ENCODE results near the gene TLNRD1.

TLNRD1 gene

DNA sequence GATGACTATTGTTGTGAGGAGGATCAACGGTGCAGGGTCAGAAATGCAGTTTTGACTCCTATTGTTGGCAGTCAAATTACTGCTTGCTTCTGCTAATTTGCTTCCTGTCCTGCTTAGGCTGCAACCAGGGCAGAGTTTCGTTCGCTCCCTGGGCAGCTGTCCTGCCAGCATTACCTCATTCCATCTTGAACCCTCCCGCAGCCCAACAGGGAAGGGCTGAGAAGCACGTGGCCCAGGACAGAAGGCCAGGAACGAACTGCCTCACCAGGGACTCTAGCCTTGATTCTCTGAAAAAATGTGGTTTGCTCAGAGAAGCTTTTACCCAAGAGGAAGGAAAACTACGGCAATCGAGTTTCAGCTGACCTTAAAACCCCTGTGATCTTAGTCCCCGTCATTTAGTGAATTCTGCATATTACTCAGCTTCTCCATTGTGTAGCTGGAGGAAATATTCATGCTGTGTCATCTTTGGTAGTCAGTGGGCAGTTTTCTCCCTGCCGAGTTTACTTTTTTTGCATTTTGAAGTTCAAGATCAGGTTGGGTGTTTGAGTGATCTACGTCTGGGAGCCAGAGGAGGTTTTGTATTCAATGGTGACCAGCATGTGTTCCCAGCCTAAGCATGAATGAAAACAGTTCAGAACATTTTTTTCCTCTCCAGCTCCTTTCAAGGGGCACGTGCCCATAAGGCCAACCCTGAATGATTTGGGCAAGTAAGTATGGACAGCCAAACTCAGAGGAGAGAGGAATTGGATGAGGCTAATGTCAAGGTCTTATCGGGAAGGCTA lies 23.0 kb downstream of the TLNRD1 start:
- no peak overlapping the region for H3K27ac ChIP-seq
- TF ChIP-seq, protein P1, sequence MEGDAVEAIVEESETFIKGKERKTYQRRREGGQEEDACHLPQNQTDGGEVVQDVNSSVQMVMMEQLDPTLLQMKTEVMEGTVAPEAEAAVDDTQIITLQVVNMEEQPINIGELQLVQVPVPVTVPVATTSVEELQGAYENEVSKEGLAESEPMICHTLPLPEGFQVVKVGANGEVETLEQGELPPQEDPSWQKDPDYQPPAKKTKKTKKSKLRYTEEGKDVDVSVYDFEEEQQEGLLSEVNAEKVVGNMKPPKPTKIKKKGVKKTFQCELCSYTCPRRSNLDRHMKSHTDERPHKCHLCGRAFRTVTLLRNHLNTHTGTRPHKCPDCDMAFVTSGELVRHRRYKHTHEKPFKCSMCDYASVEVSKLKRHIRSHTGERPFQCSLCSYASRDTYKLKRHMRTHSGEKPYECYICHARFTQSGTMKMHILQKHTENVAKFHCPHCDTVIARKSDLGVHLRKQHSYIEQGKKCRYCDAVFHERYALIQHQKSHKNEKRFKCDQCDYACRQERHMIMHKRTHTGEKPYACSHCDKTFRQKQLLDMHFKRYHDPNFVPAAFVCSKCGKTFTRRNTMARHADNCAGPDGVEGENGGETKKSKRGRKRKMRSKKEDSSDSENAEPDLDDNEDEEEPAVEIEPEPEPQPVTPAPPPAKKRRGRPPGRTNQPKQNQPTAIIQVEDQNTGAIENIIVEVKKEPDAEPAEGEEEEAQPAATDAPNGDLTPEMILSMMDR (conservative IDR thresholded peaks at IDR 0.05) = no peak

DNA sequence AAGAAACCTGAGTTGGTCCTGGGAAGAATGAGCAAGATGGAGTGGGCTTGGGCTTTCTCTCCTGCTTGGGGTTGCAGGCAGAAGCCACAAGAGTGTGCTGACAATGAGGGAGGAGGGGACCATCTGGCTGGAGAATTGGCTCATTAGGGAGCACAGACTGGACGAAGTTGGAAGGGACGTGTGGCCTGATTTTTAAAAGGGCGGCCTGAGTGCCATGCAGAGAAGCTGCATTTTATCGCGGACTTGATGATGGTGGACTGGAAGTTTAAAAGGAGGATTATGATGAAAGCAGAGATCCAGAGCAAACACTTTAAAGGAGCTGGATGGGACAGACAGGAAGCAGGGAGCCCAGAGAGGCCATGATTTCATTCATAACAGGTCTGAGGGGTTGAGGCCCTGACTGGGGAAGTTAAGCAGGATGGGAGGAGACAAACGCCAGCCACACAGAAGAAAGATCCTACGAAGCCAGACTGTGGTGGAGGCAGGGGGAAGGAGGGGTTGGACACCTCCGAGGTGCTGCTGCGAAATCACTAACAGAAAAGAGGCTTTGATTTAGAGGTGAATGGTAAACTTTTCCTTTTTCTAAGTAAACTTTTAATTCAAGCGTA lies 23.6 kb downstream of the TLNRD1 start:
- H3K27ac ChIP-seq = no peak overlapping the region
- TF ChIP-seq, protein P1 (conservative IDR thresholded peaks at IDR 0.05) = no peak

DNA sequence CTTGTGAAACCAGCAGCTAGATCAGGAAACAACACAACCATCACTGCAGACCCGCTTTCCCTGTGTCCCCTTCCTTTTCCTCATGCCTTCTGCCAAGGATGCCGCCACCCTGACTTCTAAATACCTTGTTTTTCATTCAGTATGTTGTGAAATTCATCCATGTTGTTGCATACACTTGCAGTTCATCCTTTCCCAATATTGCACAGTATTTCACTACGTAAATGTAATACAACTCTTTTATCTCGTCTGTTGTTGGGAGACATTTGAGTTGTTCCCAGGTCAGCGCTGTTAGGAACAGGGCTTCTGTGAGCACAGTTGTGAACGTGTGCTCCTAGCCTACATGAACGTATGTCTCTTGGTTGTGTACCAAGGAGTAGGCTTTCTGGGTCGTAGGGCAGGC lies 24.2 kb downstream of the TLNRD1 start:
- H3K27ac ChIP-seq = no peak overlapping the region
- TF ChIP-seq, protein P1 (conservative IDR thresholded peaks at IDR 0.05) = no peak

DNA sequence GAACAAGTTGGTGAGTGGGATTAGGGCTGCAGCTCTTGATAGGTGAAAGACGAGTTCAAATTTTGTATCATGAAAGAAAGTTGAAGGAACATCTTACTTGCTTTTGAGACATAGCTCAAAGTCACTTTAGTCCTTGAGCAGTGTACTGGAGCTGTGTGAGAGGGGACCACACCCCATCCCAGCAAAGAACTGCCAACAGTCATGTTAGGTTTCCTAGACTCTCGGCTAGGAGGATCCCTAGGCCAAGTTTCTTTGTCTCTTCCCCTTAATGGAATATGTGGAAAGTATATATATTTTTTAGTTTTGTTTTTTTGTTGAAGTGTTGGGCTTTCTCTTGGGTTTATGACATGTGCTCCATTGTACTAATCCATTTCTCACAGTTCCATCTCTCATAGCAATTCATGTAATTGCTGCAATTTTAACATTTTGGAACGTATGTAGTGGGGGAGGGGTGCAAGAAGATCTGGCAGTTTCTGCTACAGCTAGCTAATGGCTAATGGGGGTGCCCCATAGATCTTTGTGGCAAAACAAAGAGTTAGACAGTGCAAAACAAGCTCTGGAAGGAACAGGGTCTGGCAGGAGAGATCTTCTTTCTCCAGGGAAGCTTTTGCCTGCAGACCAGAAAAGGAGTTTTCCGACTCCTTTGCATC lies 25.1 kb downstream of the TLNRD1 start:
- no peak overlapping the region for H3K27ac ChIP-seq
- TF ChIP-seq, protein P1 (conservative IDR thresholded peaks at IDR 0.05) = no peak

DNA sequence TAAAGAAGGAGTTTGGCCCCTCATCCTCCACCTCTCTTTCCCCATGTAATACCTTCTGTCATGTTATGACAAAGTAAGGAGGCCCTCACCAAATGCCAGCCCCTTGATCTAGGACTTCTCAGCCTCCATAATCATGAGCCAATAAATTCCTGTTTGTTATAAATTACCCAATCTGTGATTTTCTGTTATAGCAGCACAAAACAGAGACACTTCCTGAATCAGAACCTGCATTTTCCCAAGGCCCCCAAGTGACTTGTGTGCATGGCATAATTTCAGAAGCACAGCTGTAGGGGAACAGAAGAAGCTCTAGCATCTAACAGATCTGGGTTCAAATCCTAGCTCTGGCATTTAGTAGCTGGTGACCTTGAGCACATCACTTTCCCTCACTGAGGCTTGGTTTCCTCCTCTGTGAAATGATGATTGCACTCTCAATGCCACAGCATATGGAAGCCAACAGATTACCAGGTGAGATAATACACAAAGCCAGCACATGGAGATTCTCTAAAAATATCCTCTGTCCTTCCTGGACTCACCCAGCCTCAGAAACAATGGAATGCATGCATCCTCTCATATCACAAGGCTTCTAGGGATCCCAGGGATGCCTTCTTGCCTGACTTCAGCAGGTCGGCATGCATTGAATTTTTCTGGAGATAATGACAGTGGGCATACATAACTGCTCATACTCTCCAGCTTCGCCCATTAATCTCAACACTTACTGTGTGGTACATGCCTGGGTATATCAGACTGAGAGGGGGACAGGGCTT lies 26.3 kb downstream of the TLNRD1 start:
- TF ChIP-seq, protein P1 (conservative IDR thresholded peaks at IDR 0.05) = no peak
- H3K27ac ChIP-seq = no peak overlapping the region

DNA sequence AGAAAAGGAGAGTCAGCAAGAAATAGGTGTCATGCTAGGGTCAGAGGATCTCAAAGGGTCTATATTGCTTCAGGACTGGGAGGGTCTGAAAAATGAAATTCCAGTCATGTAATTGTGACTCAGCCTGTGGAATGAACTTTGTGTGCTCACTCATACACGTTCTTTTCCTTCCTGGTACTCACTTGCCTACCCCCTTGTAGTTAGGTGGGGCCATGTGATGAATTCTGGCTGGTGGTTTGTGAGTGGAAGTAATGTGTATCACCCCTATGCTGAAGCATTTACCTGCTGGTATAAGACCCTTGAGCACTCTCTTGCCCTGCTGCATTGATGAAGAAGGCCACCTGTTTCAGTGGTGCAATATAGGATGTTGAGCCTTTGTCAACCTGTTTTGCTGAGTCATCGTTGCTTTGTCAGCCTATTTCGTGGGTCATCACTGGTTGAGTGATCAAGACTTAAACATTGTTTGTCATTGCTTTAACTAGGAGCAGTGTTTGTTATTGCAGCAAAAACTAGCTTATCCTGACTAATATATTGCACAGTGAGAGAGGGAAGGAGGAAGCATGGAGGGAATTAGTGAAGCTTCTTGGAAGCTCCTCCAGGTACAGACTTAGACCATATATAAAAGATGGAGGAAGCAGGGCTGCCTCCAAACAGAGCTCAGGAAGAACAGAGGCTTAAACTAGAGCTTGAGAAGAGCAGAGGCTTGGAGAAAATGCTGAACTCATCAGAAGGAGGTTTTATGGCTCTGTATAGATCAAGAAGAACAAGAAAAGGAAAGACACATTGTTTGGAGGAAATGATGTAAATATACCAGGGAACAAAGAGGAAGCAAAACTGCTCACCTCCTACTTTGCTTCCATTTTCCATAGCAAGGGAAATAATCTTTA lies 28.9 kb downstream of the TLNRD1 start:
- H3K27ac ChIP-seq = no peak overlapping the region
- TF ChIP-seq, protein P1 (conservative IDR thresholded peaks at IDR 0.05) = no peak
